NOMO-1 treated with DMSO at 0.1 percent for 48 hours (cell line): Measurements from ENCODE around the gene CGB3.
A peak's percentile ranks its signal among the peaks of the same experiment; 100 is the strongest.

Experiments
- DNase-seq: peaks from one replicate; lab custom pipeline; 2025; ENCODE audit not compliant: unreplicated experiment; lab: John Stamatoyannopoulos, UW

The CGB3 gene

GRCh38 chr19:49017041-49017665, 7.0 kb downstream of the CGB3 start, which contains the start of gene LHB:
LHB (minus strand) TSS chr19:49017091; CDS start chr19:49017081, 10 bp downstream.
- no peak for DNase-seq

GRCh38 chr19:49016067-49016839, 7.9 kb downstream of the CGB3 start:
- no peak for DNase-seq

GRCh38 chr19:49014870-49015255, 9.3 kb downstream of the CGB3 start:
- no peak for DNase-seq

- DNase-seq, result no peak
These were observed 9.8 kb downstream of the CGB3 start for GRCh38 chr19:49014123-49014869.

- no peak for DNase-seq
These were observed 12.9 kb downstream of the CGB3 start for GRCh38 chr19:49011194-49011593.

- no peak for DNase-seq
These were observed 13.7 kb downstream of the CGB3 start for GRCh38 chr19:49010453-49010852.

GRCh38 chr19:49009828-49010227, 14.3 kb downstream of the CGB3 start:
- no peak for DNase-seq

- no peak for DNase-seq
These were observed 17.2 kb downstream of the CGB3 start for GRCh38 chr19:49006905-49007304.

GRCh38 chr19:49004964-49005614, 19.0 kb downstream of the CGB3 start:
- no peak for DNase-seq

GRCh38 chr19:49004133-49004532, 20.0 kb downstream of the CGB3 start:
- no peak for DNase-seq

GRCh38 chr19:48999481-49000325, 24.4 kb downstream of the CGB3 start:
- peak; percentile 44 for DNase-seq

- DNase-seq, result peak; percentile 36
These were observed 26.2 kb downstream of the CGB3 start for GRCh38 chr19:48997972-48998371.

GRCh38 chr19:48994035-48994386, 30.1 kb downstream of the CGB3 start:
- no peak for DNase-seq

- peak; percentile 99 for DNase-seq
These were observed 30.7 kb downstream of the CGB3 start, which contains the start of the genes GYS1 and RUVBL2 for GRCh38 chr19:48993175-48994034. GYS1 (minus strand) TSS chr19:48993309; CDS start chr19:48993112, 197 bp downstream. RUVBL2 (plus strand) TSS chr19:48993887; CDS start chr19:48993912, 25 bp downstream.

GRCh38 chr19:48992581-48993174, 31.5 kb downstream of the CGB3 start:
- DNase-seq, result peak; percentile 28

GRCh38 chr19:48991873-48992580, 32.1 kb downstream of the CGB3 start:
- DNase-seq, result no peak

- DNase-seq, result no peak
These were observed 33.0 kb downstream of the CGB3 start for GRCh38 chr19:48991011-48991609.

GRCh38 chr19:48990400-48990799, 33.7 kb downstream of the CGB3 start:
- DNase-seq, result no peak
